Esophagus (tissue), 2 donors: ENCODE results near the gene BLOC1S1. TPM values are rescaled to one million over a fixed set of nuclear protein-coding genes. Genes with fewer than 3 reads are reported as not detected.

ENCODE experiments used
- H3K27ac ChIP-seq, 2 donors: one replicate each; pipeline ENCODE4 v1.5.1; 2013; ENCODE audit warnings: low read depth in 2 of 2, mild to moderate bottlenecking in 2 of 2, inconsistent platforms in 1 of 2, low read length in 1 of 2, moderate library complexity in 1 of 2
- H3K27me3 ChIP-seq, 2 donors: one replicate each; pipeline ENCODE4 v1.6.1; 2013; ENCODE audit warnings: low read length in 2 of 2, control low read depth in 1 of 2, mild to moderate bottlenecking in 1 of 2; ENCODE audit not compliant: insufficient read depth in 2 of 2, control insufficient read depth in 1 of 2
- H3K36me3 ChIP-seq, 2 donors: one replicate each; pipeline ENCODE4 v1.6.1; 2013; ENCODE audit warnings: low read length in 1 of 2; ENCODE audit not compliant: control insufficient read depth in 2 of 2, insufficient read depth in 2 of 2
- H3K4me1 ChIP-seq, 2 donors: one replicate each; pipeline ENCODE4 v1.6.1; 2013; ENCODE audit warnings: low read length in 1 of 2; ENCODE audit not compliant: control insufficient read depth in 2 of 2, insufficient read depth in 2 of 2
- H3K4me3 ChIP-seq, 2 donors: one replicate each; pipeline ENCODE4 v1.5.1; 2013; ENCODE audit warnings: low read length in 2 of 2, mild to moderate bottlenecking in 2 of 2, low read depth in 1 of 2, moderate library complexity in 1 of 2
- H3K9me3 ChIP-seq, 2 donors: one replicate each; pipeline ENCODE4 v1.6.1; 2013; ENCODE audit warnings: mild to moderate bottlenecking in 2 of 2, low read depth in 1 of 2, low read length in 1 of 2, moderate library complexity in 1 of 2; ENCODE audit not compliant: control insufficient read depth in 2 of 2, insufficient read depth in 1 of 2
- WGBS, 2 donors: extraction: QIAGEN DNeasy Blood & Tissue Kit; methylation state at CpG; one replicate each; pipeline ENCODE4 v1.1.7; 2013; 5-methylcytosine and 5-hydroxymethylcytosine counted together
- polyA plus RNA-seq, 2 donors: library from polyadenylated mRNA; stranded (reverse); fragments of 200-250 nt; gene quantifications; one replicate each; pipeline ENCODE4 v1.2.3, GENCODE V29; 2013
- donor health status: healthy with polysubstance abuse.
- donor health status: Bipolar disorder and iron deficiency.

BLOC1S1 gene
- polyA plus RNA-seq, 2 donors: 269 to 326 TPM

GRCh38 chr12:55707219-55707671 lies 8.6 kb upstream of the BLOC1S1 start:
- Histone ChIP-seq H3K27ac (peak overlapping the region; percentile 69 to 73), H3K4me3 (peak overlapping the region; percentile 51 to 65), H3K27me3 (peaks cover 0 to 2% of the 10 kb centered on the region in 2 donors), H3K9me3 (no peaks in the 10 kb centered on the region), H3K36me3 (no peaks in the 10 kb centered on the region), H3K4me1 (peaks cover 0 to 6% of the 10 kb centered on the region in 2 donors)
- WGBS, 2 donors: 11 to 12% methylated on average over 22 of the region's 22 CpGs

DNA sequence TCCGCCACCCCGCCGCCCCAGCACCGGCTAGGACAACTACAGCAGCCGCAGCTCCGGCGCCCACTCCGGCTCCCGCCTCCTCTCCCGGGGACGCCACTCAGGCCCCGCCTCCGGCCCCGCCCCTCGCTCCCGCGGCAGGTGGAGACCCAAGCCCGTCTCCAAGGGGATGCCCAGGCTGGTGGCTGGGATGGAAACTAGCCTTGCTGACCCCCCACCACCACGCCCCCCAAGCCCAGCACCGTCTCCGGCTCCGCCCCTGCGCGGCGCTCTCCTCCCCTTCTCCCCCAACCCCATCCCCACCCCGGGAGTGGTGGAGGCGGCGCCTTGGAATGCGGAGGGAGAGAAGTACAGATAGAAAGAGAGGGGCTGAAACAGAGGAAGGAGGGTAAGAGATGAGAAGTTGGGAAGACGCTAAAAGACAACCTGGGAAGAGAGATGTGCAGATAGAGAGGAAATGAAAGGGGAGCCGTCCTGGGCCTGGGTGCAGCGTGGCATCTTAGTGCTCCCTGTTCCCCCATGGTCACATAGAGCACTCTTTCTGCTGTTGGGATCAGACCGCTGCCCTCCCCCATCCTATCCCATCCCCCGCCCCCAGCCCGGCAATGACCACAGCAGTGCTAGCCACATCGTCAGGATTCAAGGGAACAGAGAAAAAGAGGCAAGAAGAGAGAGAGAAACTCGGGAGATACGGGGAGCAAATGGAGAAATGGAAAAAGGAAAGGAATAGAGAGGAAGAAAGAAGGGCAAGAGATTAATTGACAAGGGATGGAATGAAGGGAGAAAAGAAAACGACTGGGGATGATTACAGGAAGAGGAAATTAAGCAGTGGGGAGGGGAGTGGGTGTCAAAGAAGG lies 7.8 kb upstream of the BLOC1S1 start, which contains the start of gene ITGA7:
Gene ITGA7 (minus strand): TSS at position 64 of the 854 bp plus-strand sequence. CDS start 222 bp downstream, outside the sequence.
- 0 to 2% methylated on average over 26 to 39 of the region's 39 CpGs for WGBS, 2 donors
- no peaks in the 10 kb centered on the region for H3K36me3 ChIP-seq
- H3K4me1 ChIP-seq: peaks cover 0 to 6% of the 10 kb centered on the region in 2 donors
- no peaks in the 10 kb centered on the region for H3K9me3 ChIP-seq
- peak within 1 kb of the TSS; percentile 51 to 65 for H3K4me3 ChIP-seq
- H3K27ac ChIP-seq: peak within 1 kb of the TSS; percentile 69 to 80
- peaks cover 0 to 2% of the 10 kb centered on the region in 2 donors for H3K27me3 ChIP-seq

DNA sequence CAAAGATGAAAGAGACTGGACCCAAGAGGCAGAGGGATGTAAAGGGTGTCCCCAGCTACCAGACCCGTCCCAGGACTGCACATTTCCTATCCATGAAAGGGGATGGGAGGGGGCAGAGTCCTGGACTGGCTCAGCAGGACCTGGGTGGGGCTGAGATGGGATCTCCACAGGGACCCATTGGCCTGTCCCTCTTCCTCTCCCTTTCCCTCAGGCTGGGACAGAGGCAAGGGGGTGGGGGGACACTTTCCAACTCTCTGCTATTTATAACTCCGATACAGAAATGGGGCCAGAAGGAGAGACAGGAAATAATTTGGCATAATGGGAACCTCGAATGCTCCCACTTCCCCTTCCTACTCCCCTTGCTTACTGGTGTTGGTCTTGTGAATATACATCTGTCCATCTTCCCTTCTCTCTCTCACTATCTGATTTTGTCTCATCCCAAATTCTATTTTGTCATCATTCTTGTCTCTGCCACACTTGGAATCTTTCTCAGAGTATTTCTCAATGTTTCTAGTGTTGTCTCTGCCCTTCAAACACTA lies 7.1 kb upstream of the BLOC1S1 start:
- Histone ChIP-seq H3K27me3 (peaks cover 0 to 2% of the 10 kb centered on the region in 2 donors), H3K36me3 (no peaks in the 10 kb centered on the region), H3K4me1 (peaks cover 0 to 6% of the 10 kb centered on the region in 2 donors), H3K4me3 (peak overlapping the region in 1 of 2 donors; percentile 65), H3K27ac (peak overlapping the region; percentile 69 to 80), H3K9me3 (no peaks in the 10 kb centered on the region)
- 22 to 29% methylated on average over 3 of the region's 3 CpGs for WGBS, 2 donors

DNA sequence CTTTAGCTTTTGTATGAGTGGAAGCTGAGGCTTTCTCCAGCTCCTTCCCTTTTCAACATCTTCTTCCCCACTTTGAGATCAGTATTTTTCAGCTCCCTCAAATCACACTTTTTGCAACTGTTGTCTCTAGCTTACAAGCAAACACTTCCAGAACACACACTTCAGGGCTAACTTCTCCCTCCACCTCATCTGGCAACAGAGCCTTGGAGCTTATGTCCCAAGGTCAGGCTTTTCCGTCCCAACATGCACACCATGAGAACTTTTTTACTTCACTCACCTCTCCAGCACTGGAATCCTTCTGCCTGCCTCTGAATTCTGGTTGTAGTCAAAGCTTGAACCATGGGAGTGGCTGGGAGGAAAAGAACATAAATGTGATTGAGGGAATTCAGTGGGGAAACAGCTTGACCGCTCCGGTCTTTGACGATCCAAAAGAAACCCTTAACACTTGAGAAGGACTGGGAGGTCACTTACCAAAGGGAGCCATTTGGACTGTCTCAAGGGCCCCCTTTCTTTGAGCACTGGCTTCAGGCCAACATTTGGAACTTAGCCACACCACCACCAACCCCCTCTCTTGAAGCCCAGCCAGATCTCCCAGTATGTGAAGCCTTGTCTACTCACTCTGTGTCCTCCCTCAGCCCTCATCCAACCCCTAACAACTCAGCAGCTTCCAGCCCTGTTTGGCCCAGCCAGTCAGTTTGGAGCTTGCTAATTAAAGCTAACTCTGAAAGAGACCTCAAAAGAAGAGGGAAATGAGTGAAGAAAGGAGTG lies 3.9 kb upstream of the BLOC1S1 start:
- H3K27ac ChIP-seq: peak overlapping the region in 1 of 2 donors; percentile 73
- no peaks in the 10 kb centered on the region for H3K9me3 ChIP-seq
- peaks cover 0 to 9% of the 10 kb centered on the region in 2 donors for H3K4me1 ChIP-seq
- H3K27me3 ChIP-seq: peaks cover 0 to 2% of the 10 kb centered on the region in 2 donors
- no peak overlapping the region for H3K4me3 ChIP-seq
- no peaks in the 10 kb centered on the region for H3K36me3 ChIP-seq
- 77 to 85% methylated on average over 4 of the region's 4 CpGs for WGBS, 2 donors

DNA sequence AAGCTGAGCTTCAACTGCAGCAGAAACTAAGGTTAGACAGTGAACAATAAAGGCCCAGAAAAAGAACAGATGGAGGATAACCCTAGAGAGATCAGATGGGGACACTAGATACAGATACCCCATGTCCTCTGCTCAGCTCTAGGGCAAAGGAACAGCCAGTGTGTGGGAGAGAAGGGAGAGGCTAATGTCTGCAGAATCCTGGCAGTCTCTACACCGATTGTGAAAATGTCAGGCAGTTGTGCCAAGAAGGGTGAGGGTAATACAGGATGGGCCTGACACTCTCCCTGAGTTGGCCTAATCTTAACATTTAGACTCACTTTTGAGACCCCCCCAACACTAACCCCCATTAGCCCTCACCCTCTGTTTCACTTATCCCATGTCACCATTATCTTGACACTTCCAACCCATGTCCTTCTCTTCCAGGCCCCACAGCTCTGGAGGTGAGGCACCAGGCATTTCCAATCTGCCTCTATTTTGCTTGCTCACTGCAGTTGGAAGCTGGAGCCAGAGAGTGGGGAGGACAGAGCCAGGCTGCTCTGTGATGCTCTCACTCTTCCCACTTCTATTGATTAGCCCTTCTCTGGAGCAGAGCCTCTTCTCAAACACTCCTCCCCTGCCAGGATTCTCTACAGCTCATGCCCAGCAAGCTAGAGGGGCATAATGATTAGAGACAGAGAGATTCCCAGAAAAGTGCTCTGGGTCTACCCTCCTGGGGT lies 3.0 kb upstream of the BLOC1S1 start:
- H3K4me1 ChIP-seq: peaks cover 0 to 11% of the 10 kb centered on the region in 2 donors
- no peaks in the 10 kb centered on the region for H3K36me3 ChIP-seq
- no peaks in the 10 kb centered on the region for H3K27me3 ChIP-seq
- H3K9me3 ChIP-seq: no peaks in the 10 kb centered on the region
- H3K27ac ChIP-seq: peak overlapping the region in 1 of 2 donors; percentile 8
- WGBS, 2 donors: 31 to 45% methylated on average over 1 of the region's 1 CpG
- no peak overlapping the region for H3K4me3 ChIP-seq

DNA sequence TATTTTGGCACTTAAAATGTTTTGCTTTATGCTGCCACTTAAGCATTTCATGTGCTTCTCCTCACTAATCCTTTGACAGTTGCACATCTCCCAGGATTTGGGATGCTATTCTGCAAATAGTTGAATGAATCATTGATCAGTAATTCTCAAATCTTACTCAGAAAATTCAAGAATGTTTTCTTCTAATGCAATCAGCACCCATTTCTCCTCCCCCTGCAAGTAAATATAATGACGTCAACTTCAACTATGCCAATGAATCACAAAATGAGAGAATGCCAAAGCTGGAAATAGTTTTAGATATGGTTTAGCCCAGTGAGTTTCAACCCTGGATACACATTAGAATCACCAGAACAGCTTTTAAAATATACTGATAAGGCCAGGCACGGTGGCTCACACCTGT lies 2.1 kb upstream of the BLOC1S1 start:
- Histone ChIP-seq H3K27ac (no peak overlapping the region), H3K36me3 (no peaks in the 10 kb centered on the region), H3K9me3 (no peaks in the 10 kb centered on the region), H3K4me3 (no peak overlapping the region), H3K27me3 (no peaks in the 10 kb centered on the region), H3K4me1 (peaks cover 0 to 10% of the 10 kb centered on the region in 2 donors)
- WGBS, 2 donors: 60 to 63% methylated on average over 2 of the region's 2 CpGs

- Histone ChIP-seq H3K9me3 (no peaks in the 10 kb centered on the region), H3K4me1 (peaks cover 4 to 22% of the 10 kb centered on the region in 2 donors), H3K4me3 (peak overlapping the region; percentile 69), H3K27me3 (no peaks in the 10 kb centered on the region), H3K36me3 (peaks cover 0 to 3% of the 10 kb centered on the region in 2 donors), H3K27ac (peak overlapping the region; percentile 98 to 99)
- WGBS, 2 donors: 35 to 43% methylated on average over 7 of the region's 7 CpGs
These were observed 579 bp upstream of the BLOC1S1 start for GRCh38 chr12:55715169-55715764.

DNA sequence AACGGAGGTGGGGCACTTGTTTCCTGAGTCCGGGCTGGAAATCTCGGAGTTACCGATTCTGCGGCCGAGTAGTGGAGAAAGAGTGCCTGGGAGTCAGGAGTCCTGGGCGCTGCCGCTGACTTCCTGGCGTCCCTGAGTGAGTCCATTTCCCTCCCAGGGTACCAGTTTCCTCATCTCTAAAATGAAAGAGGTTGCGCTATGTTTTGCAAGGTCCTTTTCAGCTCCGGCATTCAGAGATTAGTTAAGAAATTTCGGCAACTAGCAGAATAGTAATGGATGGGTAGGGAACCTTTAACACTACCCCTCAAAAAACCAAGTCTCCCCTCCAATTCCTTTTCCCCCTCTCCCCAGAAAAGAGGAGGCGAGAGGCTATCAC lies 724 bp downstream of the BLOC1S1 start:
- Histone ChIP-seq H3K27me3 (no peaks in the 10 kb centered on the region), H3K4me3 (peak overlapping the region; percentile 69), H3K4me1 (peaks cover 4 to 27% of the 10 kb centered on the region in 2 donors), H3K9me3 (no peaks in the 10 kb centered on the region), H3K36me3 (peaks cover 0 to 3% of the 10 kb centered on the region in 2 donors), H3K27ac (peak overlapping the region; percentile 98 to 99)
- 3% methylated on average over 13 of the region's 13 CpGs for WGBS, 2 donors
